ENCODE results near the gene DAB1. TPM values are rescaled to one million over a fixed set of nuclear protein-coding genes. Genes with fewer than 3 reads are reported as not detected.

The DAB1 gene
- total RNA-seq, 1 donor from 2014 or later: 14.0 TPM

- DNase-seq (ENCODE audit: low read depth, low spot score): no peak
- Mint-ChIP-seq H3K36me3 (ENCODE audit: low read depth) (no peaks in the 10 kb centered on the region), H3K4me1 (no peaks in the 10 kb centered on the region), H3K4me3 (no peak overlapping the region), H3K27me3 (ENCODE audit: low read depth) (no peaks in the 10 kb centered on the region), H3K9me3 (no peaks in the 10 kb centered on the region), H3K27ac (ENCODE audit: unreplicated experiment) (no peak overlapping the region)
- TF ChIP-seq, protein P1, sequence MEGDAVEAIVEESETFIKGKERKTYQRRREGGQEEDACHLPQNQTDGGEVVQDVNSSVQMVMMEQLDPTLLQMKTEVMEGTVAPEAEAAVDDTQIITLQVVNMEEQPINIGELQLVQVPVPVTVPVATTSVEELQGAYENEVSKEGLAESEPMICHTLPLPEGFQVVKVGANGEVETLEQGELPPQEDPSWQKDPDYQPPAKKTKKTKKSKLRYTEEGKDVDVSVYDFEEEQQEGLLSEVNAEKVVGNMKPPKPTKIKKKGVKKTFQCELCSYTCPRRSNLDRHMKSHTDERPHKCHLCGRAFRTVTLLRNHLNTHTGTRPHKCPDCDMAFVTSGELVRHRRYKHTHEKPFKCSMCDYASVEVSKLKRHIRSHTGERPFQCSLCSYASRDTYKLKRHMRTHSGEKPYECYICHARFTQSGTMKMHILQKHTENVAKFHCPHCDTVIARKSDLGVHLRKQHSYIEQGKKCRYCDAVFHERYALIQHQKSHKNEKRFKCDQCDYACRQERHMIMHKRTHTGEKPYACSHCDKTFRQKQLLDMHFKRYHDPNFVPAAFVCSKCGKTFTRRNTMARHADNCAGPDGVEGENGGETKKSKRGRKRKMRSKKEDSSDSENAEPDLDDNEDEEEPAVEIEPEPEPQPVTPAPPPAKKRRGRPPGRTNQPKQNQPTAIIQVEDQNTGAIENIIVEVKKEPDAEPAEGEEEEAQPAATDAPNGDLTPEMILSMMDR (conservative IDR thresholded peaks at IDR 0.05): no peak
Measured at GRCh38 chr1:57325117-57325516, 98.7 kb downstream of the DAB1 start.

- H3K27me3 Mint-ChIP-seq (ENCODE audit: low read depth): no peaks in the 10 kb centered on the region
- TF ChIP-seq, protein P1 (conservative IDR thresholded peaks at IDR 0.05): no peak
- H3K4me1 Mint-ChIP-seq: no peaks in the 10 kb centered on the region
- H3K9me3 Mint-ChIP-seq: no peaks in the 10 kb centered on the region
- no peak overlapping the region for H3K27ac Mint-ChIP-seq (ENCODE audit: unreplicated experiment)
- no peak overlapping the region for H3K4me3 Mint-ChIP-seq
- DNase-seq (ENCODE audit: low read depth, low spot score): no peak
- no peaks in the 10 kb centered on the region for H3K36me3 Mint-ChIP-seq (ENCODE audit: low read depth)
Measured at GRCh38 chr1:57324388-57324787, 99.5 kb downstream of the DAB1 start.

DNA sequence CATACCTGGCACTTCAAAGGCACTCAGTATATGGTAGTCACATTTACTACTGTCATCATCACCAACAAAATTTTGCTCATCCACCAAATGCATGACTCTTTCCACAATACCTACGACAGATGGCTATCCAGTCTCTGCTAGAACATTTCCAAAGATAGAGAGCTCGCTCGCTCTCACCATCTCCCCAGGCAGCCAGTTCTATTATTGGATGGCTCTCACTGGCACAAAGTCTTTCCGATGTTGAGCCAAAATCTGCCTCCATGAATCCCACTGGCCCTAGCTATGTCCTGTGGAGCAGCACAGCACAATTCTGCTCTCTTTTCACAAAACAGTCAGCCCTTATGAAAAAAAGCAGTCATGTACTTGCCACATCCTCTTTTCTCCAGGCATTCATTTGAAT is 102.1 kb downstream of the DAB1 start:
- Mint-ChIP-seq H3K4me3 (no peak overlapping the region), H3K27ac (ENCODE audit: unreplicated experiment) (no peak overlapping the region), H3K4me1 (peaks cover 4% of the 10 kb centered on the region), H3K9me3 (no peaks in the 10 kb centered on the region), H3K36me3 (ENCODE audit: low read depth) (no peaks in the 10 kb centered on the region), H3K27me3 (ENCODE audit: low read depth) (no peaks in the 10 kb centered on the region)
- TF ChIP-seq, protein P1 (conservative IDR thresholded peaks at IDR 0.05): no peak
- DNase-seq (ENCODE audit: low read depth, low spot score): no peak

GRCh38 chr1:57319791-57320190 is 104.1 kb downstream of the DAB1 start:
- H3K4me1 Mint-ChIP-seq: peaks cover 4% of the 10 kb centered on the region
- H3K27me3 Mint-ChIP-seq (ENCODE audit: low read depth): no peaks in the 10 kb centered on the region
- TF ChIP-seq, protein P1 (conservative IDR thresholded peaks at IDR 0.05): no peak
- DNase-seq (ENCODE audit: low read depth, low spot score): no peak
- no peak overlapping the region for H3K4me3 Mint-ChIP-seq
- no peaks in the 10 kb centered on the region for H3K9me3 Mint-ChIP-seq
- no peak overlapping the region for H3K27ac Mint-ChIP-seq (ENCODE audit: unreplicated experiment)
- H3K36me3 Mint-ChIP-seq (ENCODE audit: low read depth): no peaks in the 10 kb centered on the region

DNA sequence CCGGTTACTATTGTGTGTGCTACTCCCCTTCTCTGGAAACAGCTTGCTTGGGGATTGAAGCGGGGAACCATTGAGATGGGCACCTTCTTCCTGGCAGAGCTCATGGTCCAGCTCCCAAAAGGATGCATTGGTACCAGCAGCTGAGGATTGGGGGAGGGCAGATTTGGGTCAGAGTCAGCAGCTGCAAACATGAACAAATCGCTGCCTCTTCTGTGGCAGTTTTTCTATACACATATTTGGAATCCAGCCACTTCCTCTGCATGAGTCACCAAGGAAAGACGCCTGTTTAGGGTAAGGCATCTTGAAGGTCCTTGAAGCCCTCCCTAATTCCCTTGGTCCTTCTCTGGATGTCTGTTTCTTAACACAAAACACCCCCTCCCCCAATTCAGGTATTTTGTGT is 104.7 kb downstream of the DAB1 start:
- Mint-ChIP-seq H3K4me3 (no peak overlapping the region), H3K27ac (ENCODE audit: unreplicated experiment) (peak overlapping the region; percentile 75), H3K9me3 (no peaks in the 10 kb centered on the region), H3K4me1 (peaks cover 4% of the 10 kb centered on the region), H3K36me3 (ENCODE audit: low read depth) (no peaks in the 10 kb centered on the region), H3K27me3 (ENCODE audit: low read depth) (no peaks in the 10 kb centered on the region)
- no peak for DNase-seq (ENCODE audit: low read depth, low spot score)
- TF ChIP-seq, protein P1 (conservative IDR thresholded peaks at IDR 0.05): no peak

- Mint-ChIP-seq H3K4me1 (peaks cover 4% of the 10 kb centered on the region), H3K27me3 (ENCODE audit: low read depth) (no peaks in the 10 kb centered on the region)
Measured at GRCh38 chr1:57316861-57317260, 107.0 kb downstream of the DAB1 start.

More at GRCh38 chr1:57316861-57317260, 107.0 kb downstream of the DAB1 start:
- Mint-ChIP-seq H3K9me3 (no peaks in the 10 kb centered on the region), H3K36me3 (ENCODE audit: low read depth) (no peaks in the 10 kb centered on the region), H3K27ac (ENCODE audit: unreplicated experiment) (no peak overlapping the region), H3K4me3 (no peak overlapping the region)
- TF ChIP-seq, protein P1 (conservative IDR thresholded peaks at IDR 0.05): no peak
- no peak for DNase-seq (ENCODE audit: low read depth, low spot score)
